HepG2 (cell line): ENCODE measurements around the gene HIBADH. TPM values are rescaled to one million over a fixed set of nuclear protein-coding genes. Genes with fewer than 3 reads are reported as not detected.

Experiments used
- ATAC-seq: fragments of 200-7000 bp; cut with Tn5 transposase; 3 replicates; pipeline ENCODE4 v1.9.1; 2020; ENCODE audit warnings: mild to moderate bottlenecking, moderate library complexity
- BruUV-seq: library from RNA; stranded (reverse); fragments of 400-500 nt; replicated peaks from 2 replicates; lab custom pipeline; 2021; lab: Mats Ljungman, UMichigan
- CTCF ChIA-PET: fragments of 300-600 bp; formaldehyde crosslinking; extraction: SDS; loops from one replicate; lab custom pipeline; 2021; ENCODE audit warnings: low total read pairs, inconsistent platforms, low intra/inter-chr PET ratio; lab: Yijun Ruan, JAX
- POLR2A ChIA-PET: fragments of 350-600 bp; sonication (Branson Sonifier 250); formaldehyde crosslinking; loops from one replicate; lab custom pipeline; 2020; ENCODE audit warnings: antibody characterized with exemption, inconsistent platforms; lab: Yijun Ruan, JAX
- DNase-seq: peaks from one replicate; pipeline ENCODE4 v3.0.0-alpha.2; 2015; ENCODE audit warnings: low spot score
- FAIRE-seq: peaks from 3 replicates; lab custom pipeline; 2011; peaks lifted over from hg19 to GRCh38; lab: Jason Lieb, UNC
- H2AFZ ChIP-seq: one replicate; pipeline ENCODE4 v1.6.1; 2011; ENCODE audit warnings: low read length, inconsistent platforms
- H3K27ac ChIP-seq: fragments of 300-600 bp; 3 replicates; pipeline ENCODE4 v1.8.0; 2011; ENCODE audit warnings: mixed run types, mild to moderate bottlenecking, mixed read lengths, low read length, inconsistent platforms; ENCODE audit not compliant: insufficient read depth; ENCODE audit errors: extremely low read length
- H3K27me3 ChIP-seq, 2 experiments: fragments of 200-600 bp in 1 of 2; 2 replicates in 1 of 2; 3 replicates in 1 of 2; pipeline versions ENCODE4 v1.6.0 to v1.8.0; 2011; ENCODE audit warnings: low read length in 2 of 2, mild to moderate bottlenecking in 2 of 2, moderate library complexity in 2 of 2, inconsistent platforms in 1 of 2; ENCODE audit not compliant: insufficient read depth in 2 of 2, control insufficient read depth in 1 of 2
- H3K36me3 ChIP-seq, 2 experiments: fragments of 200-600 bp in 1 of 2; replicated peaks in 1 of 2; 2 replicates in 1 of 2; 3 replicates in 1 of 2; pipeline versions ENCODE4 v1.5.1 to v1.8.0; 2011; ENCODE audit warnings: low read length in 2 of 2, inconsistent platforms in 1 of 2; ENCODE audit not compliant: insufficient read depth in 2 of 2, control insufficient read depth in 1 of 2
- H3K4me1 ChIP-seq: 2 replicates; pipeline ENCODE4 v1.5.1; 2012; ENCODE audit warnings: low read length, inconsistent platforms; ENCODE audit not compliant: insufficient read depth
- H3K4me2 ChIP-seq: 2 replicates; pipeline ENCODE4 v1.6.0; 2011; ENCODE audit warnings: low read depth, low read length, inconsistent platforms
- H3K4me3 ChIP-seq, 3 experiments: fragments of 200-600 bp in 1 of 3; sonication (generic), shearing (Covaris generic) in 1 of 3; replicated peaks in 1 of 3; 2 replicates each; pipeline ENCODE4 v1.5.1; 2011 to 2016; ENCODE audit warnings: low read length in 3 of 3, inconsistent platforms in 2 of 3, low read depth in 2 of 3, mild to moderate bottlenecking in 2 of 3, control low read depth in 1 of 3, mixed read lengths in 1 of 3; ENCODE audit not compliant: insufficient read depth in 1 of 3
- H3K79me2 ChIP-seq: one replicate; pipeline ENCODE4 v1.6.1; 2011; ENCODE audit warnings: low read length, inconsistent platforms; ENCODE audit not compliant: insufficient read depth
- H3K9ac ChIP-seq: 2 replicates; pipeline ENCODE4 v1.6.0; 2011; ENCODE audit warnings: mild to moderate bottlenecking, low read depth, low read length, inconsistent platforms; ENCODE audit not compliant: insufficient read depth
- H3K9me3 ChIP-seq: 2 replicates; pipeline ENCODE4 v1.5.1; 2012; ENCODE audit warnings: mild to moderate bottlenecking, low read length
- H4K20me1 ChIP-seq: 2 replicates; pipeline ENCODE4 v1.6.0; 2011; ENCODE audit warnings: inconsistent platforms, mild to moderate bottlenecking, low read length, moderate library complexity; ENCODE audit not compliant: insufficient read depth
- AKNA ChIP-seq: sonication (generic); formaldehyde crosslinking; IDR thresholded peaks from 2 replicates; pipeline ENCODE4 v1.4.0; 2020; ENCODE audit warnings: missing genetic modification reagents, borderline replicate concordance
- CCDC6 ChIP-seq: sonication (generic); formaldehyde crosslinking; IDR thresholded peaks from 2 replicates; pipeline ENCODE4 v1.8.1; 2022; ENCODE audit warnings: mild to moderate bottlenecking, missing genetic modification reagents, moderate library complexity
- CHD4 ChIP-seq: fragments of 200-600 bp; sonication (generic); IDR thresholded peaks from 2 replicates; pipeline ENCODE4 v1.7.0; 2017; ENCODE audit warnings: mild to moderate bottlenecking, low read length, borderline replicate concordance
- PHF5A ChIP-seq: IDR thresholded peaks from one replicate; pipeline ENCODE4 v1.6.1; 2018; ENCODE audit warnings: low read depth, missing genetic modification reagents; ENCODE audit not compliant: unreplicated experiment
- PRDM4 ChIP-seq: sonication (generic); formaldehyde crosslinking; IDR thresholded peaks from 2 replicates; pipeline ENCODE4 v1.9.0; 2021; ENCODE audit warnings: missing genetic modification reagents, borderline replicate concordance
- ZNF3 ChIP-seq: IDR thresholded peaks from 2 replicates; pipeline ENCODE4 v1.7.0; 2017; ENCODE audit warnings: inconsistent platforms
- ZNF512B ChIP-seq: sonication (generic); formaldehyde crosslinking; IDR thresholded peaks from 2 replicates; pipeline ENCODE4 v1.5.1; 2020; ENCODE audit warnings: missing genetic modification reagents, mild to moderate bottlenecking, borderline replicate concordance
- WGBS: methylation state at CpG from one replicate; pipeline ENCODE4 v1.1.6; 2017; ENCODE audit warnings: low lambda C conversion rate; 5-methylcytosine and 5-hydroxymethylcytosine counted together
- in situ Hi-C: cut with HindIII; loops from 2 replicates; pipeline ENCODE4 v1.10.0; 2017; ENCODE audit warnings: low pct_unique_long_range_greater_than_20kb; ENCODE audit not compliant: extremely low pct_ligation_motif_present
- intact Hi-C: fragments of 100-400 bp; cut with micrococcal nuclease; formaldehyde crosslinking; loops from one replicate; pipeline ENCODE4 v1.10.0; 2022; ENCODE audit not compliant: unreplicated experiment
- polyA plus RNA-seq, 8 experiments: library from polyadenylated mRNA; depleted of rRNA in 3 of 8; stranded (reverse) in 7 of 8; unstranded in 1 of 8; fragments of >200 nt; fragmentation: Illumina TruSeq in 4 of 8; extraction: Trizol in 4 of 8; gene quantifications; 2 replicates each; pipeline versions ENCODE4 v1.2.1 to v1.2.3, GENCODE V29; 2011 to 2016; ENCODE audit warnings: low read depth in 4 of 8, missing spikeins in 1 of 8, mixed read lengths in 1 of 8; ENCODE audit not compliant: insufficient read depth in 1 of 8
- total RNA-seq, 5 experiments: library from RNA; depleted of rRNA; stranded (reverse); fragments of >200 nt; fragmentation: Illumina TruSeq; extraction: Trizol; gene quantifications; 2 replicates each; pipeline ENCODE4 v1.2.3, GENCODE V29; 2016; ENCODE audit warnings: low read depth in 1 of 5

Gene HIBADH
- total and polyA plus RNA-seq, 2 of the 13 experiments (the other 11 are each of a cell fraction or from before 2014, with no cell fraction given): 49.9 to 59.5 TPM

- no peak overlapping the region for H2AFZ ChIP-seq
- BruUV-seq: no TSS peak
- TF ChIP-seq PHF5A (CRISPR knock-in tag) (no peak), ZNF512B (CRISPR knock-in tag) (no peak), ZNF3 (CRISPR knock-in tag) (no peak), CCDC6 (CRISPR knock-in tag) (no peak), PRDM4 (no peak), AKNA (CRISPR knock-in tag) (no peak), CHD4 (no peak)
- FAIRE-seq (no peak), DNase-seq (no peak), ATAC-seq (no peak)
- ChIA-PET POLR2A (no interaction called here), CTCF (no interaction called here)
- H3K79me2 ChIP-seq: no peaks in the 10 kb centered on the region
- intact Hi-C loops: no loop called here
- H3K27ac ChIP-seq: no peak overlapping the region
- no peaks in the 10 kb centered on the region for H3K4me1 ChIP-seq
- no peak overlapping the region for H3K9ac ChIP-seq
- H3K9me3 ChIP-seq: no peaks in the 10 kb centered on the region
- peaks cover 0 to 6% of the 10 kb centered on the region in 2 experiments; a peak in 1 of 5 replicates for H3K36me3 ChIP-seq
- H3K4me3 ChIP-seq: no peak overlapping the region
- 99% methylated on average over 4 of the region's 4 CpGs for WGBS
- H3K4me2 ChIP-seq: no peak overlapping the region
- no peaks in the 10 kb centered on the region for H3K27me3 ChIP-seq
- in situ Hi-C loops: no loop called here
- no peaks in the 10 kb centered on the region for H4K20me1 ChIP-seq
Measured at GRCh38 chr7:27564881-27565482, 97.7 kb downstream of the HIBADH start.
